ENCODE measurements around the gene DNAJC28. TPM values are rescaled to one million over a fixed set of nuclear protein-coding genes. Genes with fewer than 3 reads are reported as not detected.
"Not testable (repeated sequence)": the region's sequence is repeated elsewhere in the genome, so short reads cannot be mapped to it uniquely, and the experiment has no call there.

DNAJC28 gene
- total RNA-seq, 1 donor from 2014 or later, result 2.6 TPM

DNA sequence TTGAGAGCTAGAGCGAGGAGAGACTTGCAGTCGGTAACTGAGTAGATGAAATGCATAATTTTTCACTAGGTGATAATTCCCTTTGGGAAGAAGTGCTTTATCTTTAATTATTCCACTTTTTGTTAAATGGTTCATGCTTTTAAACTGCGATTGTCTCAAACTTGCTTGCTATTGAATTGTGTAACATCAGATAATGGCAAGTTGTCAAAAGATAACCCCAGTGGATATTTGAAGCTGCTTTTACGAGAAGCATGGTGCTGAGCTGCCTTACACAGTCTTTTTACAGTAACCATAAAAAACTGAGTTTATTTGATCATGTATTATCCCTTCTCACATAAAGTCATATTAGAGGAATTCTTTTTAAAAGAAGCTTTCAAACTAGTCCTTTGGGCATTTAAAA, 41.9 kb downstream of the DNAJC28 start:
- H3K4me3 Mint-ChIP-seq (ENCODE audit: unreplicated experiment), result no peak overlapping the region
- TF ChIP-seq, protein P1, sequence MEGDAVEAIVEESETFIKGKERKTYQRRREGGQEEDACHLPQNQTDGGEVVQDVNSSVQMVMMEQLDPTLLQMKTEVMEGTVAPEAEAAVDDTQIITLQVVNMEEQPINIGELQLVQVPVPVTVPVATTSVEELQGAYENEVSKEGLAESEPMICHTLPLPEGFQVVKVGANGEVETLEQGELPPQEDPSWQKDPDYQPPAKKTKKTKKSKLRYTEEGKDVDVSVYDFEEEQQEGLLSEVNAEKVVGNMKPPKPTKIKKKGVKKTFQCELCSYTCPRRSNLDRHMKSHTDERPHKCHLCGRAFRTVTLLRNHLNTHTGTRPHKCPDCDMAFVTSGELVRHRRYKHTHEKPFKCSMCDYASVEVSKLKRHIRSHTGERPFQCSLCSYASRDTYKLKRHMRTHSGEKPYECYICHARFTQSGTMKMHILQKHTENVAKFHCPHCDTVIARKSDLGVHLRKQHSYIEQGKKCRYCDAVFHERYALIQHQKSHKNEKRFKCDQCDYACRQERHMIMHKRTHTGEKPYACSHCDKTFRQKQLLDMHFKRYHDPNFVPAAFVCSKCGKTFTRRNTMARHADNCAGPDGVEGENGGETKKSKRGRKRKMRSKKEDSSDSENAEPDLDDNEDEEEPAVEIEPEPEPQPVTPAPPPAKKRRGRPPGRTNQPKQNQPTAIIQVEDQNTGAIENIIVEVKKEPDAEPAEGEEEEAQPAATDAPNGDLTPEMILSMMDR (IDR thresholded peaks at IDR 0.05), result no peak
- DNase-seq (ENCODE audit: low spot score), result no peak

DNA sequence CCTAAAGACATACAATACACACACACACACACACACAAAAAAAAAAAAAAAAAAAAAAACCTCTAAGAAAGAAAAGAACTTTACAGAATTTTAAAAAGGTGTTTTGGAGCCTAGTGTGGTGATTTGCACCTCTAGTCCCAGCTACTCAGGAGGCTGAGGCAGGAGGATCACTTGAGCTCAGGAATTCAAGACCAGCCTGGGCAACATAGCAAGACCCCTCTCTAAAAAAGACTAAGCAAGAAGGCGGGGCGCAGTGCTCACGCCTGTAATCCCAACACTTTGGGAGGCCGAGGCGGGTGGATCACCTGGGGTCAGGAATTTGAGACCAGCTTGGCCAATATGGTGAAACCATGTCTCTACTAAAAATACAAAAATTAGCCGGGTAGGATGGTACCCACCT, 44.9 kb downstream of the DNAJC28 start:
- H3K9me3 Mint-ChIP-seq (ENCODE audit: low read depth); H3K27ac Mint-ChIP-seq (ENCODE audit: unreplicated experiment); H3K36me3 Mint-ChIP-seq (ENCODE audit: low read depth); H3K4me3 Mint-ChIP-seq (ENCODE audit: unreplicated experiment); DNase-seq (ENCODE audit: low spot score); H3K27me3 Mint-ChIP-seq (ENCODE audit: low read depth): not testable (repeated sequence)
- peaks cover 24% of the 10 kb centered on the region for H3K4me1 Mint-ChIP-seq (ENCODE audit: low read depth)

More for the DNA sequence above, 41.9 kb downstream of the DNAJC28 start:
- Mint-ChIP-seq H3K27ac (ENCODE audit: unreplicated experiment) (no peak overlapping the region), H3K9me3 (ENCODE audit: low read depth) (no peaks in the 10 kb centered on the region), H3K4me1 (ENCODE audit: low read depth) (peaks cover 16% of the 10 kb centered on the region), H3K36me3 (ENCODE audit: low read depth) (peaks cover 6% of the 10 kb centered on the region), H3K27me3 (ENCODE audit: low read depth) (no peaks in the 10 kb centered on the region)

DNA sequence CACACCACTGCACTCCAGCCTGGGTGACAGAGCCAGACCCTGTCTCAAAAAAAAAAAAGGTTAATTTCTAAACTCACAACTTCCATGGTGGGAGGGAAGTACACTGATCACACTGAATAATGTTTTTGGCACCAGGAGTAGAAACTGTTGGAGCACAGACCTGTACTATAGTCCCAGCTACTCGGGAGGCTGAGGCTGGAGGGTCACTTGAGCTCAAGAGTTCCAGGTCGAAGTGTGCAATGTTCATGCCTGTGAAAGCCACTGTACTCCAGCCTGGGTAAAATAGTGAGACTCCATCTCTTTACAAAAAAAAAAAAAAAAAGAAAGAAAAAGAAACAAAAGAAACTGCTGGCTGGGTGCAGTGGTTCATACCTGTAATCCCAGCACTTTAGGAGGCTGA, 47.0 kb downstream of the DNAJC28 start:
- H3K27ac Mint-ChIP-seq (ENCODE audit: unreplicated experiment), result peak overlapping the region; percentile 63
- DNase-seq (ENCODE audit: low spot score), result no peak

DNA sequence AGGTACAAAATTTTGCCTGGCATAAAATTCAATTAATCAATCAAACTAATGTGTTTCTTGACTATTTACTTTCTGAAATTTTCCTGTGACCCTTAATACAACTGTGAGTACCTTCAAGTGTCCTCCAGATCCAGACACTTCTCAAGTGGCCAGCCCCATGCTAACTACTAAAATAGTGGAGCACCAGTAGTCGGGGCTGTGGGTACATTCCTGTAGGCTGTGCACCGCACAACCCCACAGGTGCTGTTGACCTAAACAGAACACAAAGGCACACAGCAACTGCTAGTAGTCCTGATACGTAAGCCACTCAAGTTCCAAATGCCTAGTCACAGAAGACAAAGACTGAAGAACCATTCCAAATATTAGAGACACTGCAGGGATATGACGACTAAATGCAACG, 48.3 kb downstream of the DNAJC28 start:
- peaks cover 26% of the 10 kb centered on the region for H3K4me1 Mint-ChIP-seq (ENCODE audit: low read depth)
- H3K27ac Mint-ChIP-seq (ENCODE audit: unreplicated experiment), result peak overlapping the region; percentile 93
- H3K4me3 Mint-ChIP-seq (ENCODE audit: unreplicated experiment), result no peak overlapping the region
- no peak for DNase-seq (ENCODE audit: low spot score)
- peaks cover 3% of the 10 kb centered on the region for H3K36me3 Mint-ChIP-seq (ENCODE audit: low read depth)
- TF ChIP-seq, protein P1 (IDR thresholded peaks at IDR 0.05), result no peak
- H3K9me3 Mint-ChIP-seq (ENCODE audit: low read depth), result no peaks in the 10 kb centered on the region
- H3K27me3 Mint-ChIP-seq (ENCODE audit: low read depth), result no peaks in the 10 kb centered on the region

More for the DNA sequence above, 47.0 kb downstream of the DNAJC28 start:
- H3K27me3 Mint-ChIP-seq (ENCODE audit: low read depth), result no peaks in the 10 kb centered on the region
- H3K9me3 Mint-ChIP-seq (ENCODE audit: low read depth), result no peaks in the 10 kb centered on the region
- no peak overlapping the region for H3K4me3 Mint-ChIP-seq (ENCODE audit: unreplicated experiment)
- TF ChIP-seq, protein P1 (IDR thresholded peaks at IDR 0.05), result no peak
- peaks cover 26% of the 10 kb centered on the region for H3K4me1 Mint-ChIP-seq (ENCODE audit: low read depth)
- H3K36me3 Mint-ChIP-seq (ENCODE audit: low read depth), result peaks cover 2% of the 10 kb centered on the region

DNA sequence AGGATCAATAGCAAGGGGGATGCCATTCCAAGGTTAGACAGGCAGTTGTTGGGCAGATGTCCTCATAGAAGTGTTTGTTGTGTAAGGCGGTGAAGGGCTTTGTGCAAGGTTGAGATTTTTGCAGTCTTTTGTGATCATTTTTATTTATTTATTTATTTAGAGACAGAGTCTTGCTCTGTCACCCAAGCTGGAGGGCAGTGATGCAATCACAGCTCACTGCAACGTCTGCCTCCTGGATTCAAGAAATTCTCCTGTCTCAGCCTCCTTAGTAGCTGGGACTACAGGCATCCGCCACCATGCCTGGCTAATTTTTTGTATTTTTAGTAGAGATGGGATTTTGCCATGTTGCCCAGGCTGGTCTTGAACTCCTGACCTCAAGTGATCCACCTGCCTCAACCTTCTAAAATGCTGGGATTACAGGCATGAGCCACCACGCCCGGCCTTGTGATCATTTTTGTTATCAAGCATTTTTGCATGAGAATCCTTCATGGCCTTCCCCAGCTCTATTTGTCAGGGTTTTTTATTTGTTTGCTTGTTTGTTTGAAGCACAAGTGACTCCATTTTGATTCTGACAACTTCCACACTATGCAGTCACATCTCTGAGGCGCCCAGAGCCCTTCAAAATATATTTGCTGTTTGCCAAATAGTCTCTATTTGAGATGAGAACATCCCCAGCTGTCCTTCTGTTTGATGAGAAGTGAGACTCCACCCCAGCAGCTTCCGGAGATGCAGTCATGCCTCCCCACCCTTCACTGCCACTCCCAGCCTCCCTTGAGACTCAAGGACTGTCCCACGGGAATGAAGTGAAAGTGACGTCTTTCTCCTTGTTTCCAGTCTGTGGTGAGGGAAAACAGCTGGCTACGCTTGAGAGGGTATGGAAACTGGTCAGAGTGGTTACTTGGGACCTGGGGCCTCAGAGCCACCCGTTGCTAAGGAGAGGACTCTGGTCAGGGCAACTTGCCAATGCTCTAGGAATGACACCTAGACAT, 49.7 kb downstream of the DNAJC28 start:
- Mint-ChIP-seq H3K36me3 (ENCODE audit: low read depth) (peaks cover 5% of the 10 kb centered on the region), H3K4me1 (ENCODE audit: low read depth) (peaks cover 26% of the 10 kb centered on the region), H3K27me3 (ENCODE audit: low read depth) (no peaks in the 10 kb centered on the region), H3K4me3 (ENCODE audit: unreplicated experiment) (no peak overlapping the region), H3K9me3 (ENCODE audit: low read depth) (no peaks in the 10 kb centered on the region), H3K27ac (ENCODE audit: unreplicated experiment) (peak overlapping the region; percentile 93)
- DNase-seq (ENCODE audit: low spot score), result no peak
- TF ChIP-seq, protein P1 (IDR thresholded peaks at IDR 0.05), result no peak

Other genes starting within 250 kb of the DNAJC28 start
- 17.4 to 23.5 TPM (median 19.0 TPM) in 3 replicates for gene IL10RB, start 225.3 kb downstream of the DNAJC28 start, total RNA-seq
- 40.3 to 52.3 TPM (median 47.7 TPM) in 3 replicates for gene IFNAR1, start 166.7 kb downstream of the DNAJC28 start, total RNA-seq
- 58.1 to 58.4 TPM (median 58.3 TPM) in 3 replicates for gene IFNGR2, start 88.3 kb downstream of the DNAJC28 start, total RNA-seq
- gene TMEM50B, start 11.7 kb downstream of the DNAJC28 start, total RNA-seq, result 26.8 to 31.0 TPM (median 28.7 TPM) in 3 replicates
- 56.4 to 69.8 TPM (median 58.2 TPM) in 3 replicates for gene GART, start 50.4 kb upstream of the DNAJC28 start, total RNA-seq
- gene SON, start 51.3 kb upstream of the DNAJC28 start, total RNA-seq, result 216 to 269 TPM (median 220 TPM) in 3 replicates
- 17.9 to 23.9 TPM (median 18.7 TPM) in 3 replicates for gene DONSON, start 97.0 kb upstream of the DNAJC28 start, total RNA-seq
- gene CRYZL1, start 150.0 kb upstream of the DNAJC28 start, total RNA-seq, result 30.4 to 39.9 TPM (median 30.7 TPM) in 3 replicates
- 29.8 to 39.7 TPM (median 31.3 TPM) in 3 replicates for gene ITSN1, start 150.8 kb upstream of the DNAJC28 start, total RNA-seq